GM12873 (cell line): ENCODE measurements around the gene GTF2H2C_2.
"Not testable (repeated sequence)": the region's sequence is repeated elsewhere in the genome, so short reads cannot be mapped to it uniquely, and the experiment has no call there.

Experiments used
- CTCF ChIP-seq: IDR thresholded peaks from 2 replicates; pipeline ENCODE4 v1.5.1; 2012; ENCODE audit warnings: low read depth, mild to moderate bottlenecking, moderate library complexity, low read length, control low read depth; ENCODE audit not compliant: insufficient read depth; ENCODE audit errors: missing control alignments

The GTF2H2C_2 gene

GRCh38 chr5:70415117-70415516 is at the start of gene GTF2H2C_2:
GTF2H2C_2 (plus strand) TSS chr5:70415368.
- not testable (repeated sequence) for TF ChIP-seq CTCF
